GM13977 (cell line): ENCODE results near the gene SYNGR3.

Source experiments
- DNase-seq: peaks from one replicate; pipeline ENCODE4 v3.0.0; 2012; ENCODE audit warnings: low spot score
- in situ Hi-C: fragments of 300-500 bp; cut with MboI; formaldehyde crosslinking; loops from one replicate; pipeline ENCODE4 v1.12.0; 2022; ENCODE audit warnings: low sequenced_read_pairs, low pct_unique_long_range_greater_than_20kb, mixed read lengths, inconsistent platforms; ENCODE audit not compliant: unreplicated experiment
- TF ChIP-seq, protein P1 (sequence below): IDR thresholded peaks from 2 replicates; pipeline ENCODE4 v1.5.1; 2012; ENCODE audit warnings: mild to moderate bottlenecking, control low read depth; ENCODE audit not compliant: insufficient read depth; ENCODE audit errors: extremely low read depth, missing control alignments

Gene SYNGR3

DNA sequence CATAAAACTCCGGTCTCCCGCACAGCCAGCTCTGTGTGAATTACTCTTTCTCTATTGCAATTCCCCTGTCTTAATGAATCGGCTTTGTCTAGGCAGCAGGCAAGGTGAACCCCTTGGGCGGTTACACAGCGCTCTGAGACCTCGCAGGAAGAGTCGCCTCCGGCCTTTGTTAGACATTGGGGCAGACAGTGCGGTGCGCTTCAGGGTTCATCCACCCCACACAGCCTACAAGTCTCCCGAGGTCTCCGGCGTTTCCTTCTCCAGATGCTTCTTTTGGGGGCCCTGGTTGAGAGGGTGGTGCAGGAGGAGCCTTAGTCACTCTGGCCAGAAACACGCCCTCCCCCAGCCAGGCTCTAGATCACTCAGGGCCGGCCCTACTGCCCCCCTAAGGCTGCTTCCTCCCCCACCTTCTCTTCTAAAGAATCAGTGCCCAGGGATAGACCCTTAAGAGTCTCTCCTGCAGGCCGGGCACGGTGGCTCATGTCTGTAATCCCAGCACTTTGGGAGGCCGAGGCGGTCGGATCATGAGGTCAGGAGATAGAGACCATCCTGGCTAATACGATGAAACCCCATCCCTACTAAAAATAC lies 45.1 kb upstream of the SYNGR3 start:
- in situ Hi-C loops: no loop called here
- no peak for DNase-seq
- TF ChIP-seq, protein P1, sequence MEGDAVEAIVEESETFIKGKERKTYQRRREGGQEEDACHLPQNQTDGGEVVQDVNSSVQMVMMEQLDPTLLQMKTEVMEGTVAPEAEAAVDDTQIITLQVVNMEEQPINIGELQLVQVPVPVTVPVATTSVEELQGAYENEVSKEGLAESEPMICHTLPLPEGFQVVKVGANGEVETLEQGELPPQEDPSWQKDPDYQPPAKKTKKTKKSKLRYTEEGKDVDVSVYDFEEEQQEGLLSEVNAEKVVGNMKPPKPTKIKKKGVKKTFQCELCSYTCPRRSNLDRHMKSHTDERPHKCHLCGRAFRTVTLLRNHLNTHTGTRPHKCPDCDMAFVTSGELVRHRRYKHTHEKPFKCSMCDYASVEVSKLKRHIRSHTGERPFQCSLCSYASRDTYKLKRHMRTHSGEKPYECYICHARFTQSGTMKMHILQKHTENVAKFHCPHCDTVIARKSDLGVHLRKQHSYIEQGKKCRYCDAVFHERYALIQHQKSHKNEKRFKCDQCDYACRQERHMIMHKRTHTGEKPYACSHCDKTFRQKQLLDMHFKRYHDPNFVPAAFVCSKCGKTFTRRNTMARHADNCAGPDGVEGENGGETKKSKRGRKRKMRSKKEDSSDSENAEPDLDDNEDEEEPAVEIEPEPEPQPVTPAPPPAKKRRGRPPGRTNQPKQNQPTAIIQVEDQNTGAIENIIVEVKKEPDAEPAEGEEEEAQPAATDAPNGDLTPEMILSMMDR: no peak

DNA sequence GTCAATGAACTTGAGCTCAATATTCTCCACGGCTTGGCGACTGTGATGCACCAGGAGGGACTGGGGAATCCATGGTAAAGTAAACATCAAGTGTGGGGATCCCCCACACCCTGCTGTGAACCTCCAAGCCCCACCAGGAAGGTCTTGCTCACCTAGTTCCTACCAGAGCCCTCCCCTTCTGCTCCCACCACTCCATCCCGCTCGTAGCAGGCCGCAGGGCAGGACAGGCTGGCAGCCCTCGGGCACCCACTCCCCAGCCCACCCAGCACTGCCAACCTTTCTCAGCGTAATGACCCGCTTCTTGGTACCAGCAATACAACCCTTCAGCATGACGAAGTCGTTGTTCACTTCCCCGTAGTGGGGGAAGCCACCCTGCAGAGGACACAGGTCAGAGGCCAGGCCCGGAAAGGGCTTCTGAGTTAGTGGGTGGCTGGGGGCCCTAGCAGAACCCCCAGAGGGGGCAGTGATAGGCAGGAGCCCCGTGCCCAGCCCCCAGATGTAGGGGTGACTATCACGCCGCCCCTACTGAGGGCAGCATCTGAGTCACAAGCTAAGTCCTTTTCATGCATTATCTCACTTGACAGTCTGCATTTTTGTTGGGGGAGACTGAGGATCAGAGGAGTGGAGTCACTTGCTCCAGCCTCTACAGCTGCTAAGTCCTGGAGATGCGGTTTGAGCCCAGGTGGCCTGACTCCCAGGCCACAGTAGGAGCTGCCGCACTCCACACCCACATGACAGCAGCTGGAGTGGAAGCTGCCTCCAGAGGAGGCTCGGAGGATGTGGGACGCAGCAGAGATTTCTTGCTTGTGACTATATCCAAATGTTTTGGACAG lies 44.0 kb upstream of the SYNGR3 start:
- in situ Hi-C loops: no loop called here
- TF ChIP-seq, protein P1: no peak
- no peak for DNase-seq

DNA sequence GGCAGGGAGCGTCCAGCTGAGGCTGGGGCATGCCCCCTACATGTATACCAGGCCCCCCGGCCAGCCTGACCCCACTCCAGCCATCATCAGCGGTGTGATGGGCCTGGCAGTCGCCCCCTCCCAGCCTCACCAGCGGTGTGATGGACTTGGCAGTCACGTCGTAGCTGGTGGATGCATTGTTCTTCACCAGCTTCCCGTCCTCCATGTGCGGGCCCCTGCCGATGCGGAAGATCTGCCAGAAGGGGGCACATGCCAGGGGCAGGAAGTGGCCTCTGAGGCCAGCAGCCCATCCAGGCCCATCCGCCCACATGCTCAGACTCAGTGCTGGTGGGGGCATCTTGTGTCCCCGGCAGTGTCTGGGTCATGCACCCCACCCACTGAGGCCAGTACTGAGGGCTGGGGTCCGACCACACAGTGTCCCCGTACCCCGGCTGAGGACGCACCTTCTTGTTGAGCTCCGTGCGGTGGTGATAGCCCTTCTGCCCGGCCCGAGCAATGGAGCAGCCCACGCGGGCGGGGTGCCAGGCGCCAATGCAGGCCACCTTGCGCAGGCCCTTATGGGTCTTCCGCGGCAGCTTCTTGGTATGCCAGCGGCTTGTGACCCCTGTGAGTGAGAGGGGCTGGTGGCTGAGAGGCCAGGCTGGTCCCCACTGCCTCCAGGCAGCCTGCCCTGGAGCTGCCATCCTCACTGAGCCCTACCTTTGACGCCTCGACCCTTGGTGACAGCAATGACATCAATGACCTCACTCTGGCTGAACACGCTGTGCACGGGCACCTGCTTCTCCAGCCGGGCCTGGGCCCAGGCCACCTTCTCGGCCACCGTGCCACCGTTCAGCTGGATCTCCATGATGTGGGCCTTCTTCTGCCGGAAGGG lies 43.0 kb upstream of the SYNGR3 start:
- no peak for DNase-seq
- in situ Hi-C loops: no loop called here

DNA sequence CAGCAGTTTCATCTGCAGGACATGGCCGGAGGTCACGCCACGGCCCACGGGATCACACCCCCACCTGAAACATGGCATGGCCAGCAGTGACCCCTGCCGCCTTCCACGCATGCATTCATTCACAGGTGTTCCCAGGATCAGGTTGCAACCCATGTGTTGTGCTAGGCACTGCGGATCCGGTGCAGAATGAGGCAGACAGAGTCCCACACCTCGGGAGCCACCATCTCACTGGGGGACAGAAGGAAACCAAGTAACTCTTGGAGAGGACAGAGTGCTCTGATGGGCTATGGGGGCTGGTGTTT lies 42.5 kb upstream of the SYNGR3 start:
- TF ChIP-seq, protein P1: no peak
- in situ Hi-C loops: no loop called here
- DNase-seq: no peak

More for the DNA sequence above, 43.0 kb upstream of the SYNGR3 start:
- TF ChIP-seq, protein P1: no peak

DNA sequence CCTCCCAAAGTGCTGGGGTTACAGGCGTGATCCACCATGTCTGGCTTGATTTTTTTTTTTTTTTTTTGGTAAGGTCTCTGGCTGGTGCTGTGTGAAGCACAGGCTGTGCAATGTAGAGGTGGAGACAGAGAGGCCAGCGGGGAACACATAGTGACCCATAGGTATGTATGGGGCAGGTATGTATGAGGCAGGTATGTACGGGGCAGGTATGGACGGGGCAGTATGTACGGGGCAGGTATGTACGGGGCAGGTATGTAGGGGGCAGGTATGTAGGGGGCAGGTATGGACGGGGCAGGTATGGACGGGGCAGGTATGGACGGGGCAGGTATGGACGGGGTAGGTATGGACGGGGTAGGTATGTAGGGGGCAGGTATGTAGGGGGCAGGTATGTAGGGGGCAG lies 40.3 kb upstream of the SYNGR3 start:
- in situ Hi-C loops: no loop called here
- DNase-seq: no peak
- TF ChIP-seq, protein P1: no peak

DNA sequence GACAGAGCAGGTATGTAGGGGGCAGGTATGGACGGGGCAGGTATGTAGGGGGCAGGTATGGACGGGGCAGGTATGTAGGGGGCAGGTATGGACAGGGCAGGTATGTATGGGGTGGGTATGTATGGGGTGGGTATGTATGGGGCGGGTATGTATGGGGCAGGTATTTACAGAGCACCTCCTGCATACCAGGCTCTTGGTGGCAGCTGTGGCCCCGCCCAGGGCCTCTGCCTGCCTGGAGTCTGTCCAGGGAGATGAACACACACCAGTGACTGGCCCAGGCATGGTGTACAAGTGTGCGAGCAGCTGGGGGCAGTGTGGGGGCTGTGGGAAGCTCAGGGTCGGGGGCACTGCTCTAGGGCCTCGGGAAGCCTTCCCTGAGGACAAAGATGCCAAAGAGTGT lies 39.7 kb upstream of the SYNGR3 start:
- in situ Hi-C loops: no loop called here
- TF ChIP-seq, protein P1: no peak
- DNase-seq: no peak
